ENCODE results near the gene HPSE.
A peak's percentile ranks its signal among the peaks of the same experiment; 100 is the strongest.
"Not testable (repeated sequence)": the region's sequence is repeated elsewhere in the genome, so short reads cannot be mapped to it uniquely, and the experiment has no call there.

Gene HPSE

GRCh38 chr4:83281307-83281706 is 53.3 kb downstream of the HPSE start:
- DNase-seq = no peak

DNA sequence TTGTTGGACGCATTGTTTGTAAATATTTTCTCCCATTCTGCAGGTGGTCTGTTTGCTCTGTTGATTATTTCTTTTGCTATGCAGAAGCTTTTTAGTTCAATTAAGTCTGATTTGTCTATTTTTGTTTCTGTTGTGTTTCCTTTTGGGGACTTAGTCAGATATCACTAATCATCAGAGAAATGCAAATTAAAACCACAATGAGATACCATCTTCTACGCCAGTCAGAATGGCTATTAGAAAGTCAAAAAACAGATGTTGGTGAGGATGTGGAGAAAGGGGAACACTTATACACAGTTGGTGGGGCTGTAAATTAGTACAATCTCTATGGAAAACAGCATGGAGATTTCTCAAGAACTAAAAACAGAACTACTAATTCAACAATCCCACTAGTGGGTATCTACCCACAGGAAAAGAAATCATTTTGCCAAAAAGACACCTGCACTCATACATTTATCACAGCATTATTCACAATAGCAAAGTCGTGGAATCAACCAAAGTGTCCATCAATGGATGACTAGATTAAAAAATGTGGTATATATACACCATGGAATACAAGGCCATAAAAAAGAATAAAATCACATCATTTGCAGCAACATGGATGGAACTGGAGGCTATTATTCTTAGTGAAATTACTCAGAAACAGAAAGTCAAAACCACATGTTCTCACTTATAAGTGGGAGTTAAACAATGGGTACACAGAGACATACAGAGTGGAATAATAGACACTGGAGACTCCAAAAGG is 58.2 kb downstream of the HPSE start:
- DNase-seq = no peak

DNA sequence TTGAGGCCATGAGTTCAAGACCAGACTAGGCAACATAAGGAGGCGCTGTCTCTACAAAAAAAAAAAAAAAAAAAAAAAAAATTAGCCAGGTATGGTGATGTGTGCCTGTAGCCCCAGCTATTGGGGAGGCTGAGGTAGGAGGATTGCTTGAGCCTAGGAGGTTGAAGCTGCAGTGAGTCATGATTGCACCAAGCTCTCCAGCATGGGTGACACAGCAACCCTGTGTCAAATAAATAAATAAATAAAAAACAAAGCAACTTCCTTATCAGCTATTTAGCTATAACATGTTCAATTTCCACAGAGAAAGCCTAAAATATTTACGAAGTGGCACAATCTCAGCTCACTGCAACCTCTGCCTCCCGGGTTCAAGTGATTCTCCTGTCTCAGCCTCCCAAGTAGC is 60.7 kb downstream of the HPSE start:
- DNase-seq = not testable (repeated sequence)

DNA sequence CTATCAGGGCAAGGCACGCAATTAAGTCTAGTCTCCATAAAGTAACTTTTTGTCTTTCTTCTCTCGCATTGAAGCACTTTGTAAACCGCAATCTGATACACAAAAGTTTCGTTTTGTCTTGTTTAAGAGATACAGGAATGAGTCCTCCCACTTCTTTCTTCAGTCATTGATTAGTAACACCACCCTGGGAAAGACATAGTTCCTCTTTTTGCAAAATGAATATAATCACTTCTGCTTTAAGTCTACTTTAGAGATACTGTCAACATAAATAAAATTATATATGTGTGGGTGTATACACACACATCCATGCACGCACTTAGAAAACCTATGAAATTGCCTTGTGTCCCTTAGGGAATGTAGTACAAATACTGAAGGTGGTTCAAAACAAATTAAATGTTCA is 61.7 kb downstream of the HPSE start:
- no peak for DNase-seq

DNA sequence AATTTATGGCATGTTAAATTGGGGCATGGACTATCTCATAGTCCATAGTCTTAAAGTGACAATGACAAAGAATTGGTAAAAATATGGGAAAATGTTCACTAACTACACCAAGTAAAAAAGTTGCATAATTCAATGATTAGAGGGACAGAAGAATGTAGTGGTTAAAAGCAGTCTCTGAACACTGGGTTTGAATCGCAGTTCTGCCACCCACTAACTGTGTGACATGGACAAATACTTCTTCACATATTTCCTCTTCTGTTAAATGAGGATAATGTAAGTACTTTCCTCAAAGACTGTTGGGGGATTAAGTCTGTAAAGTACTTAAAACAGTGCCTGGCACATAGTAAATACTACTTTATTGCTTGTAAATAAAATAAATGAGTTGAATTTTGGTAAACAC is 65.4 kb downstream of the HPSE start:
- DNase-seq = no peak

DNA sequence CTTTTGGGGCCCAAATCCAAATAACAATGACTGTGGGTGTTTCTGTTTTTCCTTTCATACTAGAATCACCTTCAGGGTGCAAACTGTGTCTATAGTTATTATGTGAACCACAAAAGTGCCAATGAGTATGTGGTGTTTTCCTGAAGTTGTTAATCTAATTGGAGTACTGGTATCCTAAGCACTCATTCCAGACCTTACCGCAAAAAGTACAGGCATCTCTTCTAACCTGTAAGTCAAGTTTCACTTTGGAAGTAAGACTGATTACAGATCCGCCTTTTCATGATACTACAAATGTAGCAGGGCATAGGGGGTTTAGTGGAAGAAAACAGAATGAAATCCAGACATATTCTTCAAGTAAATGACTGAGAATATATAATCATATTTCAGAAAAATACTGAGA is 66.2 kb downstream of the HPSE start:
- DNase-seq = no peak

GRCh38 chr4:83267830-83268475 is 66.7 kb downstream of the HPSE start:
- DNase-seq = no peak

- DNase-seq = no peak
These were observed 67.4 kb downstream of the HPSE start for GRCh38 chr4:83267121-83267829.

GRCh38 chr4:83266689-83267088 is 68.0 kb downstream of the HPSE start:
- no peak for DNase-seq

DNA sequence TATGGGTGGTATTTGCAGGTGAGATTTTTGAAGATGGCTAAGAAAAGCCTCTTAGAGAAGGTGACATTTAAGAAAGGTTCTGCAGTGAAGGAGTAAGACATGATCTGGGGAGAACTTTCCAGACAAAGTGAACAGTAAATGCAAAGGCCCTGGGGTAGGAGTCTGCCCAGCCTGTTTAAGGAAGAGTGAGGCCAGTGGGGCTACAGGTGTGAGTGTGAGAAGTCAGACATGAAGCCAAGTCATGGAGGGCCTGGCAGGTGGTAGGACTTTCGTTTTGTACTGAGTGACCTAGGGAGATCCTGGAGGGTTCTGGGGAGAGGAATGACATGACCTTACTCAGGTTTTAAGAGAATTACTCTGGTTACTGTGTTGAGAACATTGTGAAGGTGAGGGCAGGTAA is 71.5 kb downstream of the HPSE start:
- no peak for DNase-seq

DNA sequence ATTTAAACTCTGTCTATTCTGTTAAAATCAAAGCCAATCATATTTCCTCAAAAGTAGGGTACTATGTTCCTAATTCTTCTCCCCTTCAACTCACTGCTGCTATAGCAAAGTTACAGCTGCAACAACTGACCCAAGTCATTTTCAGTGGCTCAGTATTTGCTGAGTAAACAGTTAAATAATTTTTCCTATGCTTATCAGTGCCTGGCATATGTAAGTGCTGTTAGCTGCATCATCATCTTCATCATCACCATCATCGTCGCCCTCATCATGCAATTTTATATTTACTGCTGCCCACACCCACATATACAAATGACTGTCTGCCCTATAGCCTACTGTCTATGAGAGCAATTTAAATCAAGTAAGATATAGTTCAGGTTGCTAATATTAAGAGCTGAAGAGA is 72.0 kb downstream of the HPSE start:
- DNase-seq = no peak

DNA sequence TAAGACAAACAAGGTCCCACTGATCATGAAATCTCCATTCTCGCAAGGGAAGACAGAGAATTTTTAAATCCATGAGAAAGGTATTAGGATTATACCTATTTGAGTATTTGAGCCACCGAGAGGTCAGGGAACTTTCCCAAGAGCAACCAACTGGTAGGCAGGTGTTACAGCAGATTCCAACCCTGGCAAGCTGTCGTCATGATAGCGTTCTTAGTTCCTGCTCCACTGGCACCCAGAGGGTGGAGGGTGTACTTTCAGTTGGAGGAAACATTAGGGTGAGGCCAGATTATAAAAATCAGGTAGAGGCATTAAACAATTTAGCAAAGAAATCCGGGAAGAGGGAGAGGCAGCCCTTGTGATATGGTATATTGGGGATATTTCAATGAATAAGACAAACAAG is 73.3 kb downstream of the HPSE start:
- no peak for DNase-seq

DNA sequence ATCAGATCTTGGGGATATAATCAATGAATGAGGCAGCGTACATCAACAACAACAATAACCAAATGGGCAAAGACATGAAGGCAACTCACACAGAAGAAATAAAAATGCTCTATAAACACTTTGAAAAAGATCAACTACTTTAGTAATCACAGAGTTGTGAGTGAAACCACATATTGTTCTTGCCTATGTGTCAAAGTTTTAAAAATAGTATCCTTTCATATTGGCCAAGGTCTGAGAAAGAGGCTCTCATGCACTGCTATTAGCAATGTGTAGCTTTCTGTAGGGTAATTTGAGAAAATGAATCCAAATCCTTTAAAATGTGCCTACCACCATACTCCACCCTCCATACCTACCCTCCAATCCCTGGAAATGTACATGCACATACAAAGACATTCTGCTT is 75.1 kb downstream of the HPSE start:
- no peak for DNase-seq

- no peak for DNase-seq
These were observed 76.2 kb downstream of the HPSE start for GRCh38 chr4:83258461-83258860.

DNA sequence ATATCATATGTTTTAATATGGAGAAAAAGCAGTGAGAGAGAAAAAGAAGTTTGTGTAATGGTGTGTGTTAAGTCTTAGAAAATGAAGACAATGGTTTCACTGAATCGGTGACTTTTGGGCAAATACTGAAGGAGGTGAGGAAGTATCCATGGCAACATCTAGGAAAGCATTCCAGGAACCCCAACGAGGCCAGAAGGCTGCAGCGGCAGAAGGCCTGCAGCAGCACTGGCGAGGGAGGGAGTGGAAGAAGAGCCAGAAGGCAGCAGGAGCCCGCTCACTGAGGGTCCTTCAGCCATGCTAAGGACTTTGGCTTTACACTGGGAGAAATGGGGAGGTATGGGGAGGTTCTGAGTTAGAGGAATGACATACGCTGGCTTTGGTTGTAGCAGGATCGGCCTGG is 76.8 kb downstream of the HPSE start:
- no peak for DNase-seq

DNA sequence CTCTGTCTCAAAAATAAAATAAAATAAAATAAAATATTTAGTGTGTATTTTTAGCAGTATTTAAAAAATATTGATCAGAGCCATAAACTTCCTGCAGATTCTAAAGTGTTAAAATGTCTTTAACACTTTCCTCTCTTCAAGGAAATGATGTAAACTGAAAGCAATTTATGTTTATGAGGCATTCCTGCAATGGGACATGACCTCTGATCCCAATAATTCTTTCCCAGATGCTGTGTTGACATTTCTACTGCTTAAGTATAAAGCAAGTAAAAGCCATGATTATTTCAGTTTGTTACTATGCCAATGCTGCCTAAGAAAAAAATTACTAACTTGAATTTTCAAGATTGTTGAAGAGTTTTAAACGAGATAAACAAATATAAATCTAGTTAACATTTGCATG is 79.1 kb downstream of the HPSE start:
- no peak for DNase-seq

- DNase-seq = peak; percentile 58
These were observed 81.8 kb downstream of the HPSE start for GRCh38 chr4:83252782-83253405.

GRCh38 chr4:83251447-83251830 is 83.2 kb downstream of the HPSE start:
- DNase-seq = no peak

DNA sequence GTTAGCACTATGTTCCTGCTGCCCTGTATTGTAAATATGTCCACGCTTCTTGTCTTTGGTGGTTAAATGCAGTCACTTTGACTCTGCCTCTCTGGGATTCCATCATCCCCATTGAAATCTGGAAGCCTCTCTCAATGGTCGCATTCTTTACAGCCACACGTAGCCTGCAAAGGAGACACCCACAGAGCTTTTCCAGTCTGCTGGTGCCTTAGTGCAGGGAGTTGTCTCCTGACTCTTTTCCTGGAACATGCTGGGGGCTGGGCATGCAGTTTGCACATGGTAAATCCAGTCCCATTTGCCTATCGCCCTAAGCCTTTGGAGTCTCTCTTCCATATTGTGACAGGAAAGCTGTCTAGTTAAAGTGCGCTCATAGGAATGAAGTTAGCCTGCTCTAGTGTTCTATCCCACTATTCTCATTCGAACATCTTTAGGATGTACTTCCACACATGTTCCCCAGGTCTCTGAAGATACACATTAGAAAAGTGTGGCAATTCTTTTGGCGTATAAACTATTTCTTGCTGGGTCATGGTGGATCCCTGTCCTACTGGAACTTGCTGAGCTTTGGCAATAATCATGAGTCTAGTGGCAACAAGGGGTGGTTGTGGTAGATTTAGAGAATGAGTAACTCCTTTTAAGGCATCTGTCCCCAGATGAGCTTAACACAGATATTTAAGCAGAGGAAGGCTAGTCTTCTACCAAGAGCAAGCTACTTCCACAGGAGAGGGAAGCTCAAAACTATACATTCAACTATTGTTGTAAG is 83.8 kb downstream of the HPSE start:
- no peak for DNase-seq

- DNase-seq = no peak
These were observed 86.2 kb downstream of the HPSE start for GRCh38 chr4:83248486-83248885.

DNA sequence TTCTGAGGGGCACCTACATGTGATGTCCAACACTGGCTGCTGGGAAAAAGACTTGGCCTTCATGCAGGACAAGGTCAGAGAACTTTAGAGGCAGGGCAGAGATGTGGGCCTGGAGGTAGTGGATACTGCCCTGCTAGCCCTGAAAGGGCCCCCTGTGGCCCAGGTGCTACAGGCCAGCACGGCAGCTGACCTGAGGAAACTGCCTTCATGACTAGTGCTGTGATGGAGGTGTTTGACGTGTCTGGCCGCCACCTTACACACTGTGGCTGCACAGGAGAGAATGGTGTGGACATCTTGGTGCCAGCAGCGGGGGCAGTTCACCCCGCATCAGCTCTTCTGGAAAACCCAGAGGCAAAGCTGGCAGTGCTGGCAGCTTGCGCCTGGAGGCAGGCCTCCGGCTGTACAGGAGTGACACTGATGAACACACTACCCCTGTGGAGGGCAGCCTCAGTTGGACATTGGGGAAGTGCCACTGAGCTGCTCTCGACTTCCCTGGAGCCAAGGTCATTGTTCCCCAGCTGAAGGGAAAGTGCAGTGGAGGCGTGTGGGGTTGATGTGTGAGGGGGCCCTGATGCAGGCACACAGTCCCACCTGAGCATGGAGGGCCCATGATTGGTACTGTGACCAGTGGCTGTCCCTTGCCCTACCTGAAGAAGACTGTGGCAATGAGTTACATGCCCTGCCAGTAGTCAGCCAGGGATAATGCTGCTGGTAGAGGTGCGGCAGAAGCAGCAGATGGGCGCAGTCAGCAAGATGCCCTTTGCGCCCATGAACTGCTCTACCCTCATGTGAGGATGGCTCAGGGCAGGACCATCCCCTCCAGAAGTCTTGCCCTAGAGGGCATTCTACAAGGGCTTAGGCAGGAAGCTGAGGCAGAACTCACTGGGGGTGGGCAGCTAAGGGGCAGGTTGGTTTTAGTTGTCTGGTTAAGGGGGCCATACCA is 87.0 kb downstream of the HPSE start:
- no peak for DNase-seq
